ENCODE results near the gene MED26.

DNA sequence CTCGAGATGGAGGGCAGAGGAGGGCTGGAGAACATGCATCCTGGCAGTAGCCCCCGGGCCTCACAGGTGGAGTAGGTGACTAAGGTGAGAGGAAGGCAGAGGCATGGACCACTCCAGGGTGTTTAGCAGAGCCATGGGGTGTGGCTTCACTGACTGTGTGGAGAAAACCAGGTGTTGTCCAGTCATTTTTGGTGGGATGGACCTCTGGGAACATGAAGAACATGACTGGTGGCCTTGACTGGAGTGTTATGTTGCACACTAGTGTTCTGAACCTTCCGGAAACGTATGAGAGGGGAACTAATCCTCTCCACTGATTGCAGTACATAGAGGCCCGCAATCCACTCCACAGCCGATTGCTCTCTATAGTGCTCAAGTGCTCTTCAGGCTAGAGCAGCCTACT, 16.9 kb downstream of the MED26 start:
- no peak for TF ChIP-seq GATA2 (IDR thresholded peaks at IDR 0.05; ENCODE audit: low read depth, low read length)
- TF ChIP-seq GATA3 (IDR thresholded peaks at IDR 0.05; ENCODE audit: low read depth, low read length), result no peak

All from SH-SY5Y (cell line).